Measurements from ENCODE around the gene ARHGAP42.

- TF ChIP-seq PPARA (CRISPR knock-in tag; IDR thresholded peaks at IDR 0.05; ENCODE audit: borderline replicate concordance), result no peak
- TF ChIP-seq RARB (CRISPR knock-in tag; IDR thresholded peaks at IDR 0.05), result no peak
- TF ChIP-seq OSR1 (CRISPR knock-in tag; IDR thresholded peaks at IDR 0.05), result no peak
- no peak for TF ChIP-seq BACH2 (CRISPR knock-in tag; IDR thresholded peaks at IDR 0.05; ENCODE audit: borderline replicate concordance)
- TF ChIP-seq TCF4 (CRISPR knock-in tag; IDR thresholded peaks at IDR 0.05; ENCODE audit: borderline replicate concordance), result no peak
- TF ChIP-seq ZFP30 (CRISPR knock-in tag; IDR thresholded peaks at IDR 0.05), result no peak
- TF ChIP-seq ARNTL (CRISPR knock-in tag; IDR thresholded peaks at IDR 0.05; ENCODE audit: borderline replicate concordance, low read depth), result no peak
- TF ChIP-seq, protein P1, sequence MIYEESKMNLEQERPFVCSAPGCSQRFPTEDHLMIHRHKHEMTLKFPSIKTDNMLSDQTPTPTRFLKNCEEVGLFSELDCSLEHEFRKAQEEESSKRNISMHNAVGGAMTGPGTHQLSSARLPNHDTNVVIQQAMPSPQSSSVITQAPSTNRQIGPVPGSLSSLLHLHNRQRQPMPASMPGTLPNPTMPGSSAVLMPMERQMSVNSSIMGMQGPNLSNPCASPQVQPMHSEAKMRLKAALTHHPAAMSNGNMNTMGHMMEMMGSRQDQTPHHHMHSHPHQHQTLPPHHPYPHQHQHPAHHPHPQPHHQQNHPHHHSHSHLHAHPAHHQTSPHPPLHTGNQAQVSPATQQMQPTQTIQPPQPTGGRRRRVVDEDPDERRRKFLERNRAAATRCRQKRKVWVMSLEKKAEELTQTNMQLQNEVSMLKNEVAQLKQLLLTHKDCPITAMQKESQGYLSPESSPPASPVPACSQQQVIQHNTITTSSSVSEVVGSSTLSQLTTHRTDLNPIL (CRISPR knock-in tag; IDR thresholded peaks at IDR 0.05; ENCODE audit: low read depth), result no peak
- no peak for TF ChIP-seq POU6F1 (CRISPR knock-in tag; IDR thresholded peaks at IDR 0.05; ENCODE audit: borderline replicate concordance, low read depth)
Observed at GRCh38 chr11:100715165-100715761, 28.2 kb downstream of the ARHGAP42 start.
